ENCODE data around the gene ULBP3.

The ULBP3 gene

GRCh38 chr6:150102750-150103270 lies 33.9 kb upstream of the ULBP3 start:
- no peak overlapping the region for H3K4me3 ChIP-seq (replicated peaks; ENCODE audit: low read depth, low read length)
- no peak for TF ChIP-seq CTCF (IDR thresholded peaks at IDR 0.05; ENCODE audit: low read depth, low read length, missing control alignments)
- no peak for DNase-seq (ENCODE audit: extremely low read depth, low read depth)

GRCh38 chr6:150100745-150101144 lies 31.8 kb upstream of the ULBP3 start:
- no peak overlapping the region for H3K4me3 ChIP-seq (replicated peaks; ENCODE audit: low read depth, low read length)
- no peak for TF ChIP-seq CTCF (IDR thresholded peaks at IDR 0.05; ENCODE audit: low read depth, low read length, missing control alignments)
- DNase-seq (ENCODE audit: extremely low read depth, low read depth): no peak

GRCh38 chr6:150099953-150100352 lies 31.0 kb upstream of the ULBP3 start:
- DNase-seq (ENCODE audit: extremely low read depth, low read depth): no peak
- no peak overlapping the region for H3K4me3 ChIP-seq (replicated peaks; ENCODE audit: low read depth, low read length)
- TF ChIP-seq CTCF (IDR thresholded peaks at IDR 0.05; ENCODE audit: low read depth, low read length, missing control alignments): no peak

GRCh38 chr6:150099546-150099945 lies 30.6 kb upstream of the ULBP3 start:
- no peak overlapping the region for H3K4me3 ChIP-seq (replicated peaks; ENCODE audit: low read depth, low read length)
- no peak for TF ChIP-seq CTCF (IDR thresholded peaks at IDR 0.05; ENCODE audit: low read depth, low read length, missing control alignments)
- DNase-seq (ENCODE audit: extremely low read depth, low read depth): no peak

GRCh38 chr6:150098155-150098554 lies 29.2 kb upstream of the ULBP3 start:
- TF ChIP-seq CTCF (IDR thresholded peaks at IDR 0.05; ENCODE audit: low read depth, low read length, missing control alignments): no peak
- DNase-seq (ENCODE audit: extremely low read depth, low read depth): no peak
- H3K4me3 ChIP-seq (replicated peaks; ENCODE audit: low read depth, low read length): no peak overlapping the region

GRCh38 chr6:150093397-150093796 lies 24.5 kb upstream of the ULBP3 start:
- DNase-seq (ENCODE audit: extremely low read depth, low read depth): no peak
- TF ChIP-seq CTCF (IDR thresholded peaks at IDR 0.05; ENCODE audit: low read depth, low read length, missing control alignments): no peak

GRCh38 chr6:150091476-150091875 lies 22.6 kb upstream of the ULBP3 start:
- TF ChIP-seq CTCF (IDR thresholded peaks at IDR 0.05; ENCODE audit: low read depth, low read length, missing control alignments): no peak
- DNase-seq (ENCODE audit: extremely low read depth, low read depth): no peak
- H3K4me3 ChIP-seq (replicated peaks; ENCODE audit: low read depth, low read length): no peak overlapping the region

More at GRCh38 chr6:150093397-150093796, 24.5 kb upstream of the ULBP3 start:
- no peak overlapping the region for H3K4me3 ChIP-seq (replicated peaks; ENCODE audit: low read depth, low read length)
